ENCODE data around the gene CASP8AP2. TPM values are rescaled to one million over a fixed set of nuclear protein-coding genes. Genes with fewer than 3 reads are reported as not detected.

The CASP8AP2 gene
- polyA plus RNA-seq, 3 donors: 3.5 to 10.5 (median 7.4) TPM

DNA sequence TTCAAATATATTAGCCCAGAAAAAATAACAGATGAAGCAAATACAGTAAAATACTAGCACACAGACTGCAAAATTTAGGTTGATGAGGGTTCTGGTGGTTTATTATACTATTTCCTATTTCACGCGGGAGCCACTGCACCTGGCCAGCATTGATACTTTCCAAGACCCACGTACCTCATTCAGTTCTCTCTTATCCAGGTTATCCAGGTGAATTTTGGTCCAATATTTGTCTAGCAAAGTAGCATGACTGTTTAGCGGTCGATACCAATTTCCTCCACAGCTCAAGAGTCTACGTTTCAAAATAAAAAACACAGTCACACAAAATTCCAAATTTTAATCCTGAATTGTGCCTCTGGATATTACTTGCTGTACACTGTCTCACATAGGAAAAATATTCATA is 44.8 kb upstream of the CASP8AP2 start:
- H2AFZ ChIP-seq (ENCODE audit: insufficient read depth, low read depth, low read length, poor library complexity, severe bottlenecking): no peak overlapping the region
- H3K4me2 ChIP-seq (replicated peaks; ENCODE audit: extremely low read depth, low read length, poor library complexity, severe bottlenecking): no peak overlapping the region
- H3K4me1 ChIP-seq (ENCODE audit: control insufficient read depth in 1 of 2, insufficient read depth in 2 of 2, low read length in 2 of 2): no peaks in the 10 kb centered on the region
- no peak overlapping the region for H3K9ac ChIP-seq (ENCODE audit: insufficient read depth, low read length, poor library complexity, severe bottlenecking)
- H4K20me1 ChIP-seq (ENCODE audit: insufficient read depth, low read length): no peaks in the 10 kb centered on the region
- H3K27ac Mint-ChIP-seq: no peak overlapping the region
- H3K27me3 Mint-ChIP-seq (ENCODE audit: low read depth in 3 of 3): peaks cover 0 to 2% (median 0%) of the 10 kb centered on the region in 3 donors
- peaks cover 10 to 11% of the 10 kb centered on the region in 2 donors for H3K9me3 ChIP-seq (replicated peaks in 1 of 2; ENCODE audit: control insufficient read depth in 1 of 2, insufficient read depth in 1 of 2, low read length in 2 of 2)
- DNase-seq: no peak
- WGBS (ENCODE audit: insufficient coverage): 93% methylated on average over 3 of the region's 6 CpGs
- H3K27me3 ChIP-seq (ENCODE audit: control insufficient read depth in 2 of 2, insufficient read depth in 2 of 2, low read length in 2 of 2): no peaks in the 10 kb centered on the region
- TF ChIP-seq, protein P1, sequence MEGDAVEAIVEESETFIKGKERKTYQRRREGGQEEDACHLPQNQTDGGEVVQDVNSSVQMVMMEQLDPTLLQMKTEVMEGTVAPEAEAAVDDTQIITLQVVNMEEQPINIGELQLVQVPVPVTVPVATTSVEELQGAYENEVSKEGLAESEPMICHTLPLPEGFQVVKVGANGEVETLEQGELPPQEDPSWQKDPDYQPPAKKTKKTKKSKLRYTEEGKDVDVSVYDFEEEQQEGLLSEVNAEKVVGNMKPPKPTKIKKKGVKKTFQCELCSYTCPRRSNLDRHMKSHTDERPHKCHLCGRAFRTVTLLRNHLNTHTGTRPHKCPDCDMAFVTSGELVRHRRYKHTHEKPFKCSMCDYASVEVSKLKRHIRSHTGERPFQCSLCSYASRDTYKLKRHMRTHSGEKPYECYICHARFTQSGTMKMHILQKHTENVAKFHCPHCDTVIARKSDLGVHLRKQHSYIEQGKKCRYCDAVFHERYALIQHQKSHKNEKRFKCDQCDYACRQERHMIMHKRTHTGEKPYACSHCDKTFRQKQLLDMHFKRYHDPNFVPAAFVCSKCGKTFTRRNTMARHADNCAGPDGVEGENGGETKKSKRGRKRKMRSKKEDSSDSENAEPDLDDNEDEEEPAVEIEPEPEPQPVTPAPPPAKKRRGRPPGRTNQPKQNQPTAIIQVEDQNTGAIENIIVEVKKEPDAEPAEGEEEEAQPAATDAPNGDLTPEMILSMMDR (IDR thresholded peaks at IDR 0.05): no peak
- no peaks in the 10 kb centered on the region for H3K79me2 ChIP-seq (ENCODE audit: insufficient read depth, low read length)
- no peak overlapping the region for H3K27ac ChIP-seq (ENCODE audit: low read depth in 1 of 2, low read length in 2 of 2)
- H3K4me3 Mint-ChIP-seq: no peak overlapping the region
- peaks cover 56 to 89% of the 10 kb centered on the region in 2 donors for H3K36me3 ChIP-seq (replicated peaks in 1 of 2; ENCODE audit: control insufficient read depth in 1 of 2, insufficient read depth in 2 of 2, low read length in 2 of 2)
- H3K4me1 Mint-ChIP-seq: no peaks in the 10 kb centered on the region
- H3K36me3 Mint-ChIP-seq: peaks cover 76 to 89% of the 10 kb centered on the region in 2 donors
- H3K9me3 Mint-ChIP-seq: peaks cover 4 to 13% (median 8%) of the 10 kb centered on the region in 7 donors
- intact Hi-C loops (cut with micrococcal nuclease): no loop called here
- H3K4me3 ChIP-seq (replicated peaks in 1 of 3; ENCODE audit: low read depth in 2 of 3, low read length in 3 of 3): no peak overlapping the region

DNA sequence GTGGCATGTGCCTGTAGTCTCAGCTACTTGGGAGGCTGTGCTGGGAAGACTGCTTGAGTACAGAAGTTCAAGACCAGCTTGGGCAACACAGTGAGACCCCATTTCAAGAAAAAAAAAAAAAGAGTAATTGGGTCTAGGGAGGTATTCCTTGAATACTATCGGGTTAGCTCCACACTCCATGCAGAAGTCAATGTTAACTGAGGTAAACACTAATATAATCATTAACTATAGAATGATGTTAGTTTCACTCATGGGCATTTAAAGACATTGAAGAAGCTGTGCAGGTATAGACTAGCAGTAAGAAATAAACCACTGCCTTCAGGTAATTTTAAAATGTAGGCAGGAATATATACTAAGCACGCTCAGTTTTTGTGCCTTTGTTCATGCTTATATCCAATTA is 42.7 kb upstream of the CASP8AP2 start:
- H3K36me3 Mint-ChIP-seq: peaks cover 66 to 81% of the 10 kb centered on the region in 2 donors

More for the DNA sequence above, 42.7 kb upstream of the CASP8AP2 start:
- H3K9me3 ChIP-seq (replicated peaks in 1 of 2; ENCODE audit: control insufficient read depth in 1 of 2, insufficient read depth in 1 of 2, low read length in 2 of 2): peaks cover 10 to 11% of the 10 kb centered on the region in 2 donors
- H3K27ac ChIP-seq (ENCODE audit: low read depth in 1 of 2, low read length in 2 of 2): no peak overlapping the region
- Mint-ChIP-seq H3K27ac (no peak overlapping the region), H3K27me3 (ENCODE audit: low read depth in 3 of 3) (peaks cover 0 to 2% (median 0%) of the 10 kb centered on the region in 3 donors), H3K9me3 (peaks cover 4 to 13% (median 8%) of the 10 kb centered on the region in 7 donors), H3K4me1 (no peaks in the 10 kb centered on the region), H3K4me3 (no peak overlapping the region)
- H3K27me3 ChIP-seq (ENCODE audit: control insufficient read depth in 2 of 2, insufficient read depth in 2 of 2, low read length in 2 of 2): no peaks in the 10 kb centered on the region
- no peak overlapping the region for H2AFZ ChIP-seq (ENCODE audit: insufficient read depth, low read depth, low read length, poor library complexity, severe bottlenecking)
- intact Hi-C loops (cut with micrococcal nuclease): no loop called here
- peaks cover 46 to 75% of the 10 kb centered on the region in 2 donors for H3K36me3 ChIP-seq (replicated peaks in 1 of 2; ENCODE audit: control insufficient read depth in 1 of 2, insufficient read depth in 2 of 2, low read length in 2 of 2)
- no peak overlapping the region for H3K4me2 ChIP-seq (replicated peaks; ENCODE audit: extremely low read depth, low read length, poor library complexity, severe bottlenecking)
- H4K20me1 ChIP-seq (ENCODE audit: insufficient read depth, low read length): no peaks in the 10 kb centered on the region
- no CpG with 5 or more reads among the region's 2 CpGs for WGBS (ENCODE audit: insufficient coverage)
- TF ChIP-seq, protein P1 (IDR thresholded peaks at IDR 0.05): no peak
- no peaks in the 10 kb centered on the region for H3K79me2 ChIP-seq (ENCODE audit: insufficient read depth, low read length)
- no peak for DNase-seq
- H3K4me1 ChIP-seq (ENCODE audit: control insufficient read depth in 1 of 2, insufficient read depth in 2 of 2, low read length in 2 of 2): no peaks in the 10 kb centered on the region
- H3K9ac ChIP-seq (ENCODE audit: insufficient read depth, low read length, poor library complexity, severe bottlenecking): no peak overlapping the region
- H3K4me3 ChIP-seq (replicated peaks in 1 of 3; ENCODE audit: low read depth in 2 of 3, low read length in 3 of 3): no peak overlapping the region
